HG03571 (cell line): ENCODE measurements around the gene ZMYM4.
"Not testable (repeated sequence)": the region's sequence is repeated elsewhere in the genome, so short reads cannot be mapped to it uniquely, and the experiment has no call there.

ENCODE experiments used
- ATAC-seq: cut with Tn5 transposase; IDR thresholded peaks from one replicate; pipeline ENCODE4 v1.9.1; 2021; ENCODE audit not compliant: unreplicated experiment

ZMYM4 gene

GRCh38 chr1:35451125-35451528 is 182.6 kb downstream of the ZMYM4 start:
- no peak for ATAC-seq

- ATAC-seq = no peak
Observed at GRCh38 chr1:35452106-35452774, 183.7 kb downstream of the ZMYM4 start.

- no peak for ATAC-seq
Observed at GRCh38 chr1:35453031-35453430, 184.5 kb downstream of the ZMYM4 start.

GRCh38 chr1:35454176-35454575 is 185.7 kb downstream of the ZMYM4 start:
- no peak for ATAC-seq

GRCh38 chr1:35454616-35455015 is 186.1 kb downstream of the ZMYM4 start:
- ATAC-seq = no peak

- ATAC-seq = no peak
Observed at GRCh38 chr1:35460796-35461195, 192.3 kb downstream of the ZMYM4 start.

GRCh38 chr1:35461966-35462651 is 193.6 kb downstream of the ZMYM4 start:
- no peak for ATAC-seq

- no peak for ATAC-seq
Observed at GRCh38 chr1:35463232-35463631, 194.7 kb downstream of the ZMYM4 start.

- not testable (repeated sequence) for ATAC-seq
Observed at GRCh38 chr1:35463749-35464148, 195.2 kb downstream of the ZMYM4 start.

GRCh38 chr1:35466120-35466519 is 197.6 kb downstream of the ZMYM4 start:
- no peak for ATAC-seq

- ATAC-seq = no peak
Observed at GRCh38 chr1:35470977-35471613, 202.6 kb downstream of the ZMYM4 start.
